Activated effector memory CD4-positive, alpha-beta T cell treated with anti-CD3 and anti-CD28 coated beads, Interleukin-2, amount 50 U/mL, for 16 hours (primary cell): ENCODE results near the gene ARHGEF38.
"Not testable (repeated sequence)": the region's sequence is repeated elsewhere in the genome, so short reads cannot be mapped to it uniquely, and the experiment has no call there.

Source experiments
- DNase-seq: peaks from one replicate; pipeline ENCODE4 v3.0.0-alpha.2; 2020

Gene ARHGEF38

DNA sequence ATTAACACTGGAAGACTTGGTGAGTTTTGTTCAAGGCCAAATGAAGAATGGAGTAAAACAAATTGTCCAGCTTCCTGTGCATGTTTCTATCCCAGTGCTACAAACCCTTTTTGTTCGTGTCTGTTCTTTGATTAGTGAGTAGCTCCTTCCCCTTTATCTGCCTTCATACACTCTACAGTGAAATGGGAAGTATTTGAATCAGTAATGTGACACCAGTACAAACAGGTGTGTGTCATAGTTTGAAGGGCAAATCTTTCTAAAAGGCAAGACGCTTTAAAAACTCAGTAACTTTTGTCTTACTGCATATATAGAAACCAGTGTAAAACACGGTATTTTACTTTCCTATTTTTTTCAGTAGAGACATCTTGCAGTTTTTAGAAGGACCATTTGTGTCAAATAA lies 5.9 kb downstream of the ARHGEF38 start:
- DNase-seq, result no peak

- DNase-seq, result no peak
Measured at GRCh38 chr4:105560421-105560848, 8.0 kb downstream of the ARHGEF38 start.

DNA sequence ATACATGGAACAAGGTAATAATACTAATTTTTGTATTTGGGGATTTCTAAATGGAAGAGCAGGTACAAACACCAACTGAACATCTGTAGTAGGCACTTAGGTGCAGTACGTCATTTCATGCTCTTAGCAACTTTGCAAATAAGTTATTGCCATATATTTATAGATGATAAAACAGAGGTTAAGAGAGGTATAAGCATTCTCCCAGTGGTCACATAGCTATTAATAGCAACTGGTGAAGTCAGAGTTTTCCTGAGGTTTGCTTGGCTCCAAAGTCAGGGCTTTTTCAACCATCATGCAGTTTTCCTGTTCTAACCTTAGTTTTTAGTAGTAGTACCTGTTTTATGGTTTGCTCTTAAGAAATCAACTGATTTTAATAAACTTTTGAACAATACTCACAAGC lies 10.9 kb downstream of the ARHGEF38 start:
- DNase-seq, result no peak

DNA sequence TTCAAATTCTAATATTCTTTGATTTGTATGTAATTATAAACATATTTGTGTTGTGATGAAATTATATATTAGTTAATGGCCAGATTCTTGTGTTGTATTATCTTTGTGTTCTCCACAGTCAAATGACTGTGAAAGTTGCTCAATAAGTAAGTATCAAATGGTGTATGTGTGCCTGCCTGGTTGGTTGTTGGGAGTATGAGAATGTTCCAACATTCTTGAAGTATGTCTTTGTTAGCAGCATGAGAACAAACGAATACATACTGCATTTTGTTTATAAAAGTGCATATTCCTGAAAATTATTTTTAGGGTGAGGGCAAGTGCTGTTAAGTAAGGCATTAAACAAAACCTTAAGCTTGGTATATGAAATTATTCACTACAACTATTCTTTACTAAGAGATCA lies 16.2 kb downstream of the ARHGEF38 start:
- no peak for DNase-seq

- DNase-seq, result no peak
Measured at GRCh38 chr4:105569057-105569865, 16.8 kb downstream of the ARHGEF38 start.

GRCh38 chr4:105569866-105570236 lies 17.4 kb downstream of the ARHGEF38 start:
- no peak for DNase-seq

DNA sequence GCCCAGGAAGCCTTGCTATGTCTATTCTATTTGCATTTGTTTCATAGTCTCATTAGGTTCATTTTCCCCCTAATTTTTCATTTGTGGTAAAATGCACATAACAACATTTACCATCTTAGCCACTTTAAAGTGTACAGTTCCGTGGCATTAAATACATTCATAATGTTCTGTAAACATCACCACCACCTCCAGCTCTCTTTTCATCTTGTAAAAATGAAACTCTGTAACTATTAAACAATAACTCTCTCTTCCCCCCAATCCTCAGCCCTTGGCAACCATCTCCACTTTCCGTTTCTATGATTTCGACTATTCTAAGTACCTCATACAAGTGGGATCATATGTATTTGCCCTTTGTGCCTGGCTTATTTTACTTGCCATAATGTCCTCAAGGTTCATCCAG lies 19.9 kb downstream of the ARHGEF38 start:
- no peak for DNase-seq

DNA sequence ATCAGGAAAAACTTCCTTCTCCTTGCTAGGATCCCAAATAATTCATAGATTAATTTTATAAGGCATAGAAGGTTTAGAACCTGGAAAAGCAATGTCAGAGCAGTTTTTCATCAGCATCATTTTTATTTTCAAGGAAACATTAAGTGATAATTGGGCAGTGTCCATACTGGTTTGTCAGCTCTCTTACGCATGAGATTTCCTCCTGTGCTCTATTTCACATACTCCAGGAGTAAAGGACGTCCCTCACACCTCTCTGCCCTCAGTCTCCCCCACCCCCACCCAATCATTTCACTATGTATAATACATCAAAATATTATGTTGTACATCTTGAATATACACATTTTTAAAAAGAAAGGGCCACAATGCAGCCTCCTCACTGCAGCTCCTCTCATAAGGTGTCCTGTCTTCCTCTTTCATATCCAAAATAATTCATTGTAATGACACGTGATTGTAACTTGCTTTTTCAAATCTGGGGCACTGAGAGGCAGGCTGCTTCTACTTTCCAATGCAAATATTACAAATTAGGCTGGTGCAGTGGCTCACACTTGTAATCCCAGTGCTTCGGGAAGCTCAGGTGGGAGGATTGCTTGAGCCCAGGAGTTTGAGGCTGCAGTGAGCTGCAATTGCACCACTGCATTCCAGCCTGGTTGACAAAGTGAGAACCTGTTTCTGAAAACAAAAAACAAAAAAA lies 34.4 kb downstream of the ARHGEF38 start:
- no peak for DNase-seq

DNA sequence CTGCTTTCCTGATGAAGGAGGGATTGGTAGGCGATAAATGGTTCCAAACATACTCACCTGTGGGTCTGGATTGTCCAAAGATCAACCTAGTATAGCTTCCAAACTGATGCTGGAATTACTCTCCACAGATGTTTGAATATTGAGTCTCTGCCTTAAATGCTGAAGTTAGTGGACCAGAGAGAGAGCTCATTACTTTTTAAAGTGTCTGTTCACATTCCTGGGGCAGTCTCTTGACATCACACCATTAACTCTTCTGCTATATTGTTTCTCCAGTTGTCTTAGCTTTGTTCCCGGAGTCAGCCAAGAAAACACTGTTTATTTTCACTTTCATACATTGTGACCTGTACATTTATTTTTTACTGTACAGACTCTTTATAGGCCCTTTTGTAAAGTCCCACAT lies 35.4 kb downstream of the ARHGEF38 start:
- no peak for DNase-seq

DNA sequence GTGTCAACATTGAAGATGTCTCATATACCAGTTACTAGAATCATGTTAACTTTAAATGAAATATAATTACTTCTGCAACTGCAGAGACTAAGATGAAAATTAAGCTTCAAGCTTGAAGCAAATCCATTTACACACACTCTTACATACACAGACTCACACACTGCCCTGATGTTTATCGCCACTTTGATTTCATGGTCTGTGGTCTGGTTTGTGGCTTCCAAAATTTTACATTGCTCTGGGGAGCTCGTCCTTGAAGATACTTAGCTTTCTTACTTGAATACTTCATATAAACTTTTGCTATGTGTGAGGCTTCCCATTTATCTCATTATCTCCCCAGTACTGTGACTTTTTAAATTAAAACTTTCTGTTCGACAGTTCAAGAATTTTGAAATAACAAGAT lies 35.8 kb downstream of the ARHGEF38 start:
- DNase-seq, result no peak

GRCh38 chr4:105591573-105591972 lies 39.2 kb downstream of the ARHGEF38 start:
- no peak for DNase-seq

- no peak for DNase-seq
Measured at GRCh38 chr4:105594099-105595010, 41.9 kb downstream of the ARHGEF38 start.

GRCh38 chr4:105596684-105597083 lies 44.3 kb downstream of the ARHGEF38 start:
- no peak for DNase-seq

DNA sequence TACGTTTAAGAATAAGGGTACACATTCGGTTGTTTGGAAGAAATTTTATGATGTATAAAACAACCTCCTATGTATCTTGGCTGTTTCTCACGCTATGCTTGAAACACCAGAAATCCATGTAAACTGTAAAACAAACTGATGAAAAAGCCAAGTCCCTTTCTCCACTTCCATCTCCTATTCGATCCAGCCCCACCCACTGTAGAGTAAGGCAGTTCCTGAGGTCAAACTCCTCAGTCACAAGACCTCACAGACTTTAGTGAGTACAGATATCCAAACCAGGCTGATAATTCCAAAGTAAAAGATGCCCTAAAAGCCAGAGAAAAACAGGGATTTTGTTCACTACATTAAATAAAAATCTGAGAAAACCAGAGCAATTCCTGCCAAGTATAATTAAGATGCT lies 45.6 kb downstream of the ARHGEF38 start:
- no peak for DNase-seq

GRCh38 chr4:105598787-105599186 lies 46.4 kb downstream of the ARHGEF38 start:
- DNase-seq, result no peak

- DNase-seq, result no peak
Measured at GRCh38 chr4:105599482-105599881, 47.1 kb downstream of the ARHGEF38 start.

GRCh38 chr4:105599932-105600655 lies 47.7 kb downstream of the ARHGEF38 start:
- no peak for DNase-seq

DNA sequence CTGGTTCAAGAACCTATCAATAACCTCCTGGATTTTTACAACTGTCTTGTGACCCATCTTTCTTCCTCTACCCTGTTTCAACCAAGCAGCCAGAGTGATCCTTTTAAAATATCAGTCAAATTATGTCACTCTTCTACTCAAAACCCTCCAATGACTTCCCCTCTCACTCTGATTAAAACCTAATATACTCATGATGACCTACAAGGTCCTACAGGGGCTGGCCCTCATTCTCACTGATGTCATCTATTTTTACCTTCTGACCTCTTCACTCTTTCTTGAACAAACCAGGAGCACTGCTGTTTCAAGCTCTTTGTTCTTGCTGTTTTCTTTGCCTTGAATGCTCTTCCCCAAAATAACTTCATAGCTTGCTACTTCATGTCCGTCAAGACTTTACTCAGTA lies 48.5 kb downstream of the ARHGEF38 start:
- no peak for DNase-seq

- no peak for DNase-seq
Measured at GRCh38 chr4:105601406-105601805, 49.0 kb downstream of the ARHGEF38 start.

GRCh38 chr4:105603158-105603557 lies 50.7 kb downstream of the ARHGEF38 start:
- DNase-seq, result no peak

- no peak for DNase-seq
Measured at GRCh38 chr4:105605493-105605892, 53.1 kb downstream of the ARHGEF38 start.

- no peak for DNase-seq
Measured at GRCh38 chr4:105607876-105608275, 55.5 kb downstream of the ARHGEF38 start.

DNA sequence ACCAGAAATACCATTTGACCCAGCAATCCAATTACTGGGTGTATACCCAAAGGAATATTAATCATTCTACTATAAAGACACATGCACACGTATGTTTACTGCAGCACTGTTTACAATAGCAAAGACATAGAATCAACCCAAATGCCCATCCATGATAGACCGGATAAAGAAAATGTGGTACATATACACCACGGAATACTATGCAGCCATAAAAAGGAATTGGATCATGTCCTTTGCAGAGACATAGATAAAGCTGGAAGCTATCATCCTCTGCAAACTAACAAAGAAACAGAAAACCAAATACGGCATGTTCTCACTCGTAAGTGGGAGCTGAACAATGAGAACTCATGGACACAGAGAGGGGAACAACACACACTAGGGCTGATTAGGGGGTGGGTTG lies 57.4 kb downstream of the ARHGEF38 start:
- DNase-seq, result not testable (repeated sequence)
